Measurements from ENCODE around the gene LRIT1.

GRCh38 chr10:84247496-84247895 lies 6.2 kb upstream of the LRIT1 start:
- TF ChIP-seq EZH2 (IDR thresholded peaks at IDR 0.05) (no peak), POLR2AphosphoS5 (IDR thresholded peaks at IDR 0.05; ENCODE audit: borderline replicate concordance, low read depth, low read length) (no peak), FOXP2 (optimal IDR thresholded peaks at IDR 0.05; ENCODE audit: control extremely low read depth, extremely low read length, insufficient read depth) (no peak)

All from SK-N-MC (cell line).